ENCODE data around the gene FLACC1. TPM values are rescaled to one million over a fixed set of nuclear protein-coding genes. Genes with fewer than 3 reads are reported as not detected.

FLACC1 gene
- total and polyA plus RNA-seq, 2 of the 8 experiments (the other 6 are each of a cell fraction or from before 2014, with no cell fraction given): 0.58 TPM; not detected in 1

DNA sequence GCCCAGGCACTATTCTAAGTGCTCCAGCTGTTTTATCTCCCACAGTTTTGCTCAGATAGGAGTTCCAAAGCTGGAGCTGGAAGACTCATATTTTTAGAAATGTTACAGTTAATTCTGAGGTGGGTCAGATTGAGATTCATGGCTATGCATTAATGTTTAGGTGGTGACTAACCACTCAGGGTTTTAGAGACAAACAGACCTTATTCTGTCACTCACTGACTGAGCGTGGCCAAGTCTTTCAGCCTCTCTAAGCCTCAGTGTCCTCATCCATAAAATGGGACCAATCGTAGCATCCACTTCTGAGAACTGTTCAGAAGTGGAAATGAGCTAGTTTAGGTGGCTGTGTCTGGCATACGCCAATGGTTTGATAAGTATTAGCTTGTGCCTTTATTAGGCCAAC, 101.1 kb downstream of the FLACC1 start (continued):
- TF ChIP-seq, protein P1, sequence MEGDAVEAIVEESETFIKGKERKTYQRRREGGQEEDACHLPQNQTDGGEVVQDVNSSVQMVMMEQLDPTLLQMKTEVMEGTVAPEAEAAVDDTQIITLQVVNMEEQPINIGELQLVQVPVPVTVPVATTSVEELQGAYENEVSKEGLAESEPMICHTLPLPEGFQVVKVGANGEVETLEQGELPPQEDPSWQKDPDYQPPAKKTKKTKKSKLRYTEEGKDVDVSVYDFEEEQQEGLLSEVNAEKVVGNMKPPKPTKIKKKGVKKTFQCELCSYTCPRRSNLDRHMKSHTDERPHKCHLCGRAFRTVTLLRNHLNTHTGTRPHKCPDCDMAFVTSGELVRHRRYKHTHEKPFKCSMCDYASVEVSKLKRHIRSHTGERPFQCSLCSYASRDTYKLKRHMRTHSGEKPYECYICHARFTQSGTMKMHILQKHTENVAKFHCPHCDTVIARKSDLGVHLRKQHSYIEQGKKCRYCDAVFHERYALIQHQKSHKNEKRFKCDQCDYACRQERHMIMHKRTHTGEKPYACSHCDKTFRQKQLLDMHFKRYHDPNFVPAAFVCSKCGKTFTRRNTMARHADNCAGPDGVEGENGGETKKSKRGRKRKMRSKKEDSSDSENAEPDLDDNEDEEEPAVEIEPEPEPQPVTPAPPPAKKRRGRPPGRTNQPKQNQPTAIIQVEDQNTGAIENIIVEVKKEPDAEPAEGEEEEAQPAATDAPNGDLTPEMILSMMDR (IDR thresholded peaks at IDR 0.05; ENCODE audit: control extremely low read depth in 1 of 3, insufficient read depth in 1 of 3, low read depth in 1 of 3, low read length in 3 of 3): no peak
- TF ChIP-seq CREB1 (IDR thresholded peaks at IDR 0.05): no peak

Data from H1 (cell line).